Muscle layer of colon (tissue), 2 donors: ENCODE results near the gene GNG7.

Experiments
- H3K27ac ChIP-seq: one replicate; pipeline ENCODE4 v1.7.0; 2013; ENCODE audit warnings: low read depth, mild to moderate bottlenecking, low read length, moderate library complexity
- H3K27me3 ChIP-seq, 2 donors: one replicate each; pipeline ENCODE4 v1.7.0; 2013; ENCODE audit warnings: low read length in 2 of 2, mild to moderate bottlenecking in 2 of 2; ENCODE audit not compliant: insufficient read depth in 2 of 2, control insufficient read depth in 1 of 2
- H3K36me3 ChIP-seq: one replicate; pipeline ENCODE4 v1.7.0; 2013; ENCODE audit warnings: mild to moderate bottlenecking, low read length; ENCODE audit not compliant: insufficient read depth
- H3K4me1 ChIP-seq: one replicate; pipeline ENCODE4 v1.7.0; 2013; ENCODE audit warnings: mild to moderate bottlenecking, low read length; ENCODE audit not compliant: insufficient read depth
- H3K4me3 ChIP-seq, 2 donors: one replicate each; pipeline ENCODE4 v1.7.0; 2013; ENCODE audit warnings: low read length in 2 of 2, low read depth in 1 of 2, mild to moderate bottlenecking in 1 of 2, moderate library complexity in 1 of 2
- H3K9ac ChIP-seq: one replicate; pipeline ENCODE4 v1.7.0; 2013; ENCODE audit warnings: low read length
- H3K9me3 ChIP-seq: one replicate; pipeline ENCODE4 v1.7.0; 2013; ENCODE audit warnings: mild to moderate bottlenecking, low read length
- donor health status: abdominal sarcoma.
- donor health status: Adenocarcinoma of cecum.

The GNG7 gene

DNA sequence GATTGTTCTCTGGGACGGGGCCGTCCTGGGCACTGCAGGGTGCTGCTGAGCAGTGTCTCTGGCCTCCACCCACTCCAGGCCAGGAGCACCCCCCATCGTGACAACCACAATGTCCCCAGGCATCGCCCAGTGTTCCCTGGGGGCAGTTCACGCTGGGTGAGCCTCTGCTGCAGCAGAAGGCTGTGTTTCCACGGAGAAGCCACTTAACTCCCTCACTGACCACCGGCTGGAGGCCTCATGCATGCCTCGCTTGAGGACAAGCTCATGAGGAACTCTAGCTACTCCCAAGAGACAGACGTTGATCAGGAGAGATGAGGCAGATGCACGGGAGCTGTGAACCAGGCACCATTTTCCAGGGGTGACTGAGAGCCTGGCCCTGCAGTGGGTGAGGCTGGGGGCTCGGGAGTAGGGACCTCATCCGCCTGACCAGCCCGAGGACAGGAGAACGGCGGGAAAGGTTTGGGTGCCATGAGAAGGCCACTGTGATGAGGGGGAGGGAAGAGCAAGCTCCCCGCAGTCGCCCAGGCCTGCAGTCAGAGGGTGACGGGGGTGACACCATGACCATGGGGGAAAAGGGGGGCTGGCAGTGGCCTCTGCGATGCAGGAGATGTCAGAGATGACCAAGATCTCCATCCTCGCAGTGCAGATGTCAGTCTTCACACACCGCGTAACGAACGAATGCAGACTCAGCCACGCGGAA is 32.2 kb upstream of the GNG7 start:
- Histone ChIP-seq H3K27me3 (no peaks in the 10 kb centered on the region), H3K4me3 (no peak overlapping the region), H3K27ac (no peak overlapping the region), H3K4me1 (peaks cover 11% of the 10 kb centered on the region), H3K9ac (no peak overlapping the region), H3K9me3 (no peaks in the 10 kb centered on the region), H3K36me3 (peaks cover 18% of the 10 kb centered on the region)

- Histone ChIP-seq H3K9ac (no peak overlapping the region), H3K4me3 (no peak overlapping the region), H3K4me1 (peaks cover 7% of the 10 kb centered on the region), H3K27me3 (no peaks in the 10 kb centered on the region), H3K27ac (no peak overlapping the region), H3K36me3 (peaks cover 18% of the 10 kb centered on the region), H3K9me3 (no peaks in the 10 kb centered on the region)
These were observed 31.6 kb upstream of the GNG7 start for GRCh38 chr19:2733930-2734588.

- Histone ChIP-seq H3K27me3 (peaks cover 0 to 4% of the 10 kb centered on the region in 2 donors), H3K4me3 (no peak overlapping the region), H3K9me3 (no peaks in the 10 kb centered on the region), H3K27ac (no peak overlapping the region), H3K9ac (no peak overlapping the region), H3K36me3 (peaks cover 18% of the 10 kb centered on the region), H3K4me1 (no peaks in the 10 kb centered on the region)
These were observed 30.4 kb upstream of the GNG7 start for GRCh38 chr19:2732883-2733282.

DNA sequence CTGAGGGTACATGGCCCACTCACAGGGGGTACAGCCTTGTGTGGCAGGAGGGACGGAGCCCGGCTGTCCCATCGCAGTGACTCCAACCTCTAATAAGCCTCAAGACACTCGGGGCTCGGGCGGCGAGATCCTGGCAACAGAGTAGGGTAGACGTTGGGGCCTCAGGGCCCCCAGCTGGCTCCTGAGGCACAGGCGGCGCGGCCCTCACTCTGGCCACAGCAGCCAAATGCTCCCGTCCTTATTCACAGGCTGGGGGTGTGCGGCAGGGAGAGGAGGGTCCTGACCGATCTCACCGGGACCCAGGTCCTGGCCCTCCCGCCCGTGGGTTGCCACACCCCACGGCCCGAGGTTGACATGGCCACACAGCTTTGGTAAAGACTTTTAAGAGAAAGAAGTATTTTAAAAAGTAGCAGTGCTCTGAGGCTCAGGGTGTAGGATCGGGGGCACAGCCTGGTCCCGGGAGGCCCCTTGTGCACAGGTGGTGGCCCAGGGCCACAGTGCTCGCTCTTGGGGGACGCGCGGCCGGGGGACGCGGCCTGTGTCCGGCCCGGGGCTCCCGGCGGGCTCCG is 29.7 kb upstream of the GNG7 start:
- H3K4me3 ChIP-seq: no peak overlapping the region
- no peaks in the 10 kb centered on the region for H3K9me3 ChIP-seq
- H3K4me1 ChIP-seq: no peaks in the 10 kb centered on the region
- peaks cover 18% of the 10 kb centered on the region for H3K36me3 ChIP-seq
- H3K27me3 ChIP-seq: peaks cover 0 to 10% of the 10 kb centered on the region in 2 donors
- no peak overlapping the region for H3K9ac ChIP-seq
- H3K27ac ChIP-seq: no peak overlapping the region

GRCh38 chr19:2731181-2731995 is 28.9 kb upstream of the GNG7 start:
- Histone ChIP-seq H3K9ac (no peak overlapping the region), H3K27ac (no peak overlapping the region), H3K27me3 (peaks cover 0 to 19% of the 10 kb centered on the region in 2 donors), H3K9me3 (no peaks in the 10 kb centered on the region), H3K4me1 (no peaks in the 10 kb centered on the region), H3K36me3 (peaks cover 12% of the 10 kb centered on the region), H3K4me3 (no peak overlapping the region)

DNA sequence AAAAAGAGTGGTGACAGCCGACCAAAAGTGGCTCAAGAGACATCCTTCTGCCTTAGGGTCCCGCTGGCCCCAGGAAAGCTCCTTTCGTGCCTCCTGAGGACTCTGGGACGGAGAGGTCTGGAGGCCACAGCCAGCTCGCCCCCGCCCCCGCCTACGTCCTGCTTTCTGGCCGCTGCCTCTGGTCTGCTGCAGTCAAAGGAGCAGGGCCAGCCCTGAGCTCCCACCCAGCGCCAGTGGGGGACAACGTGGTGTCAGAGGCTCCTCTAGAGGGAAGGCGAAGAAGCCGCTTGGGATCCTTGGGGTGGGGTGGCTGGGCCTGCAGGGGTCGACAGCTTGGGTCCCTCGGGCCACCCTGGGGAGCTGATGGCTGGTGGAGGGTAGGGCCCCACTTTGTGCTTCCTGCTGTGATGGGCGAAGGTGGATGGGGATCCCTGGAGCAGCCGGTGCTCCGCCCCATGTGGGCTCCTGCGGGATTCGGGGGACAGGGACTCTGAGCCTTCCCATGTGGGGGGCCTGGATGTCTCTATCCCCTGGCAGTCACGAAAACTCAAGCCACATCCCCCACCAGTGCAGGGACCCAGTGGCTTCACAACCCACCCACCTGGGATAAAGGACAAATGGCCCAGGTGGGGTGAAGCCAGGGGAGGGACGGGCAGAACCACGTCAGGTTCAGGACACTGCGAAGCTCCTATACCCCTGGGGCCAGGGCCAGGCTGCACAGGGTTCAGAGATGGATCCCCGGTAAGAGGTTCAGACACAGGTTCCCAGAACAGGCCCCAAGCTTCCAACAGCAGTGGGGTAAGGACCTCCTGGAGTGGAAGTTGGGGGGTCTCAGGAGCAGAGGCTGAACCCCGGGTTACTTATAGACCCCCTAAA is 27.7 kb upstream of the GNG7 start:
- Histone ChIP-seq H3K4me1 (no peaks in the 10 kb centered on the region), H3K36me3 (no peaks in the 10 kb centered on the region)

GRCh38 chr19:2728783-2729387 is 26.4 kb upstream of the GNG7 start:
- Histone ChIP-seq H3K36me3 (no peaks in the 10 kb centered on the region), H3K27ac (no peak overlapping the region), H3K4me1 (no peaks in the 10 kb centered on the region), H3K27me3 (peaks cover 0 to 28% of the 10 kb centered on the region in 2 donors), H3K9me3 (no peaks in the 10 kb centered on the region), H3K9ac (no peak overlapping the region), H3K4me3 (no peak overlapping the region)

More for the DNA sequence above, 27.7 kb upstream of the GNG7 start:
- Histone ChIP-seq H3K9ac (no peak overlapping the region), H3K9me3 (no peaks in the 10 kb centered on the region), H3K27ac (no peak overlapping the region), H3K4me3 (no peak overlapping the region), H3K27me3 (peaks cover 0 to 28% of the 10 kb centered on the region in 2 donors)

DNA sequence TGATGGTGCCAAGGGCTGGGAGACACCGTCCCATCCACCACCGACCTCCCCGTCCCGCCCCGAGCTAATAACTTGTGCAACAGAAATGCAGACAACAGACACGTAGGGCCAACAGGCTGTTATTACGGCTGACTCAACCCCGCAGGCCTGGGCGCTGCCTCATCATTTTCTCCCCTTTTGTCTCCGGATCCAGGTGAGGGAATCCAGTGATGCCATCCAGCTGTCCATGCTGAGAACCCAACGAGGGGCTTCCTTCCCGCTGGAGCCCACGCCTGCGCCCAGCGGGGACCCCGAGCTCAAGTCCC is 25.1 kb upstream of the GNG7 start:
- Histone ChIP-seq H3K9me3 (no peaks in the 10 kb centered on the region), H3K27me3 (peaks cover 0 to 28% of the 10 kb centered on the region in 2 donors), H3K27ac (no peak overlapping the region), H3K4me1 (peaks cover 10% of the 10 kb centered on the region), H3K36me3 (no peaks in the 10 kb centered on the region), H3K9ac (no peak overlapping the region), H3K4me3 (no peak overlapping the region)

- no peak overlapping the region for H3K9ac ChIP-seq
- no peak overlapping the region for H3K4me3 ChIP-seq
- H3K36me3 ChIP-seq: no peaks in the 10 kb centered on the region
- H3K9me3 ChIP-seq: no peaks in the 10 kb centered on the region
- no peak overlapping the region for H3K27ac ChIP-seq
- peaks cover 14% of the 10 kb centered on the region for H3K4me1 ChIP-seq
- H3K27me3 ChIP-seq: peaks cover 1 to 31% of the 10 kb centered on the region in 2 donors
These were observed 24.6 kb upstream of the GNG7 start for GRCh38 chr19:2726904-2727639.

DNA sequence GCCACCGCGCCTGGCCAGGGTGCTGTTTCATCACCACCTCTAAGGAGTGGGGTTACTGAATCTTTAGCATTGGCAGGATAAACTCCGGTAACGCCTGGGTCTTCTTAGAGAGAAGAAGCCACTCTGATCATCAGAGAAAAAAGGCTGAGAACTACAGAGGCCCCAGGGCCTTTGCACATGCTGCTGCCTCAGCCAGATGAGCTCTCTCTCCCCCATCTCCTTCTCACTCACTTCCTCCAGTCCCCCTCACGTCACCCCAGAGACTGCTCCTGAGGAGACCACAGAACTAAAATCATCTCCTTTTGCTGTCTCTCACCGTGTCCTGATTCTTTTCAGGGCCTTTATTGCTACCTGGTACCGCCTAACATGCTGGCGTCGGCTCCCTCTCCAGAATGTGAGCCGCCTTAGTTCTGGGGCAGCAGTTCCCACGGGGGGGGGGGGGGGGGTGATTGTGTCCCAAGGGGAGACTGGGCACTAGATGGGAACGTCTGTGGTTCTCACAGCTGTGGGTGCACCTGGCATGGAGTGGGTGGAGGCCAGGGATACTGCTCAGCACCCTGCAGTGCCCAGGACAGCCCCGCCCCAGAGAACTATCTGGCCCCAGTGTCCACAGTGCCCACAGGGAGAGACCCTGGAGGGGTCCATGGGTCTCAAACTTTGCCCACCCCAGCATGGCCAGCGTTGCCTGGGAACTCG is 23.8 kb upstream of the GNG7 start:
- peaks cover 14% of the 10 kb centered on the region for H3K4me1 ChIP-seq
- H3K27me3 ChIP-seq: peaks cover 7 to 38% of the 10 kb centered on the region in 2 donors
- H3K9ac ChIP-seq: no peak overlapping the region
- no peaks in the 10 kb centered on the region for H3K36me3 ChIP-seq
- H3K4me3 ChIP-seq: no peak overlapping the region
- no peaks in the 10 kb centered on the region for H3K9me3 ChIP-seq
- H3K27ac ChIP-seq: no peak overlapping the region
